Kidney (tissue), 14 donors: ENCODE results near the gene GRHL3. TPM values are rescaled to one million over a fixed set of nuclear protein-coding genes. Genes with fewer than 3 reads are reported as not detected.
"Not testable (repeated sequence)": the region's sequence is repeated elsewhere in the genome, so short reads cannot be mapped to it uniquely, and the experiment has no call there.

Source experiments
- DNase-seq, 5 donors: peaks; one replicate each; pipeline ENCODE4 v3.0.0-alpha.2; 2013 to 2020
- FAIRE-seq: peaks from 2 replicates; lab custom pipeline; 2012; peaks lifted over from hg19 to GRCh38; lab: Jason Lieb, UNC
- H3K27ac ChIP-seq, 2 donors: one replicate each; pipeline ENCODE4 v1.7.0; 2013; ENCODE audit warnings: low read depth in 2 of 2, low read length in 2 of 2, inconsistent platforms in 1 of 2
- H3K27me3 ChIP-seq: one replicate; pipeline ENCODE4 v1.7.1; 2013; ENCODE audit warnings: low read length, inconsistent platforms; ENCODE audit not compliant: control insufficient read depth, insufficient read depth
- H3K36me3 ChIP-seq, 3 donors: one replicate each; pipeline versions ENCODE4 v1.7.0 to v1.7.1; 2013; ENCODE audit warnings: low read length in 3 of 3, control low read depth in 1 of 3, inconsistent platforms in 1 of 3; ENCODE audit not compliant: insufficient read depth in 3 of 3, control insufficient read depth in 2 of 3
- H3K4me1 ChIP-seq, 3 donors: one replicate each; pipeline versions ENCODE4 v1.7.0 to v1.7.1; 2013; ENCODE audit warnings: low read length in 3 of 3, inconsistent platforms in 1 of 3, low read depth in 1 of 3; ENCODE audit not compliant: control insufficient read depth in 2 of 3, insufficient read depth in 2 of 3
- H3K4me3 ChIP-seq, 3 donors: one replicate each; pipeline versions ENCODE4 v1.7.0 to v1.8.1; 2013; ENCODE audit warnings: low read length in 3 of 3, control low read depth in 1 of 3, inconsistent platforms in 1 of 3
- H3K9ac ChIP-seq, 3 donors: one replicate each; pipeline versions ENCODE4 v1.7.0 to v1.7.1; 2013; ENCODE audit warnings: low read length in 3 of 3, control low read depth in 1 of 3, inconsistent platforms in 1 of 3
- H3K9me3 ChIP-seq, 3 donors: one replicate each; pipeline versions ENCODE4 v1.7.0 to v1.7.1; 2013; ENCODE audit warnings: low read length in 3 of 3, control low read depth in 1 of 3, inconsistent platforms in 1 of 3; ENCODE audit not compliant: control insufficient read depth in 2 of 3, insufficient read depth in 1 of 3
- intact Hi-C: fragments of 100-400 bp; cut with DNase I; formaldehyde crosslinking; loops from one replicate; pipeline ENCODE4 v1.11.1; 2022
- polyA plus RNA-seq: library from polyadenylated mRNA; stranded (reverse); fragments of 350-450 nt; fragmentation: Illumina TruSeq; extraction: RNeasy Lipid Tissue Mini Kit (QIAGEN cat#74804); gene quantifications from one replicate; pipeline ENCODE4 v1.2.3, GENCODE V29; 2014; ENCODE audit warnings: low read depth, low replicate concordance; ENCODE audit not compliant: insufficient read depth
- total RNA-seq: library from RNA; stranded (reverse); fragmentation: NEBNext Ultra II Directional; extraction: Animal tissue kit (Norgen Biotek cat#: 25700); gene quantifications from one replicate; pipeline ENCODE4 v1.2.1, GENCODE V29; 2021
- TF ChIP-seq, protein P1 (sequence below): IDR thresholded peaks from 3 replicates; pipeline ENCODE4 v1.5.1; 2012; ENCODE audit warnings: mild to moderate bottlenecking, moderate library complexity, borderline replicate concordance; ENCODE audit not compliant: insufficient read depth; ENCODE audit errors: extremely low read depth
- donor health status: control.
- donor health status: control.
- donor health status: control.
- donor health status: control.
- donor health status: control.
- donor health status: DM: yes; HTN: yes; CAD: no.
- donor health status: Normal renal cell carcinoma (clear cell type).

The GRHL3 gene
- total and polyA plus RNA-seq, 2 donors from 2014 or later, result 0.32 to 1.7 TPM

DNA sequence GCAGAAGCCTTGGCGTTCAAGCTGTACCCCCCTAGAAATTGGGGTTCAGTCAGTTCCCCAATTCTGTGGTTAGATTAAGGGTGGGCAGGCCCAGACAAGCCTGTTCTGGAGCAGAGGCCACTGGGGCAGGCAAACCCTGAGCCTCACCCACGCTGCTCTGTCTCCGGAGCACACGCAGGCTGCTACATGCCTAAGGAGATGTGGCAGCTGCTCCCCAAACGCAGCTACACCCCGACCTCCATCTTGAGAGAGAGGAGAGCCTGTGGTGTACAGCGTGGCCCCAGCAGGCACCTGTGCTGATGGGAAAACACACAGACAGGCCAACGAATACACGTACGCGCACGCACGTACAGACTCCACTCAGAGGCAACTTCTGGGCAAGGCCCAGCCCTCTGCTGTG lies 33.9 kb upstream of the GRHL3 start:
- Histone ChIP-seq H3K9me3 (no peaks in the 10 kb centered on the region), H3K27ac (no peak overlapping the region), H3K27me3 (no peaks in the 10 kb centered on the region), H3K4me3 (no peak overlapping the region), H3K36me3 (no peaks in the 10 kb centered on the region), H3K9ac (no peak overlapping the region), H3K4me1 (peaks cover 0 to 9% (median 0%) of the 10 kb centered on the region in 3 donors)
- DNase-seq (peak in 1 of 5 donors; percentile 41), FAIRE-seq (no peak)
- intact Hi-C loops, result no loop called here
- TF ChIP-seq, protein P1, sequence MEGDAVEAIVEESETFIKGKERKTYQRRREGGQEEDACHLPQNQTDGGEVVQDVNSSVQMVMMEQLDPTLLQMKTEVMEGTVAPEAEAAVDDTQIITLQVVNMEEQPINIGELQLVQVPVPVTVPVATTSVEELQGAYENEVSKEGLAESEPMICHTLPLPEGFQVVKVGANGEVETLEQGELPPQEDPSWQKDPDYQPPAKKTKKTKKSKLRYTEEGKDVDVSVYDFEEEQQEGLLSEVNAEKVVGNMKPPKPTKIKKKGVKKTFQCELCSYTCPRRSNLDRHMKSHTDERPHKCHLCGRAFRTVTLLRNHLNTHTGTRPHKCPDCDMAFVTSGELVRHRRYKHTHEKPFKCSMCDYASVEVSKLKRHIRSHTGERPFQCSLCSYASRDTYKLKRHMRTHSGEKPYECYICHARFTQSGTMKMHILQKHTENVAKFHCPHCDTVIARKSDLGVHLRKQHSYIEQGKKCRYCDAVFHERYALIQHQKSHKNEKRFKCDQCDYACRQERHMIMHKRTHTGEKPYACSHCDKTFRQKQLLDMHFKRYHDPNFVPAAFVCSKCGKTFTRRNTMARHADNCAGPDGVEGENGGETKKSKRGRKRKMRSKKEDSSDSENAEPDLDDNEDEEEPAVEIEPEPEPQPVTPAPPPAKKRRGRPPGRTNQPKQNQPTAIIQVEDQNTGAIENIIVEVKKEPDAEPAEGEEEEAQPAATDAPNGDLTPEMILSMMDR, result no peak

GRCh38 chr1:24286246-24287010 lies 32.7 kb upstream of the GRHL3 start:
- Histone ChIP-seq H3K36me3 (no peaks in the 10 kb centered on the region), H3K27ac (no peak overlapping the region), H3K4me3 (no peak overlapping the region), H3K9me3 (no peaks in the 10 kb centered on the region), H3K4me1 (peaks cover 0 to 9% (median 0%) of the 10 kb centered on the region in 3 donors), H3K9ac (no peak overlapping the region), H3K27me3 (no peaks in the 10 kb centered on the region)
- DNase-seq (no peak), FAIRE-seq (no peak)
- intact Hi-C loops, result no loop called here
- TF ChIP-seq, protein P1, result no peak

- H3K9ac ChIP-seq, H3K4me1 ChIP-seq, H3K27me3 ChIP-seq, H3K4me3 ChIP-seq, intact Hi-C loops, H3K36me3 ChIP-seq, H3K27ac ChIP-seq, FAIRE-seq, DNase-seq, H3K9me3 ChIP-seq: not testable (repeated sequence)
These were observed 31.4 kb upstream of the GRHL3 start for GRCh38 chr1:24287779-24288178.

DNA sequence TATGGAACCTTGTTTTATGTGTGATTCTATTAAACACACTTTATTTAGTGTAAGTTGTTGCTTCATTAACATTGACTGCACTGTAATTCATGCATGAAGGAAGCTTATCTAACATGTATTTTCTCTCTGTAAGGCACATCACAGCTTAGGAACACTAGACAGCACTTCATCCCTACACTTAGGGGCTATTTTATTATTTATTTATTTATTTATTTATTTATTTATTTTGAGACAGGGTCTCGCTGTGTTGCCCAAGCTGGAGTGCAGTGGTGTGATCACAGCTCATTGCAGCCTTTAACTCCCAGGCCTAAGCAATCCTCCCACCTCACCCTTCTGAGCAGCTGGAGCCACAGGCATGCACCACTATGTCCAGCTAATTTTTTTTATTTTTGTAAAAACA lies 30.7 kb upstream of the GRHL3 start:
- Histone ChIP-seq H3K9me3 (no peaks in the 10 kb centered on the region), H3K27ac (no peak overlapping the region), H3K4me3 (no peak overlapping the region), H3K4me1 (peaks cover 0 to 7% (median 0%) of the 10 kb centered on the region in 3 donors), H3K9ac (no peak overlapping the region), H3K27me3 (no peaks in the 10 kb centered on the region), H3K36me3 (no peaks in the 10 kb centered on the region)
- TF ChIP-seq, protein P1, result no peak
- FAIRE-seq (no peak), DNase-seq (no peak)
- intact Hi-C loops, result no loop called here
